ENCODE results near the gene ATP8B3. TPM values are rescaled to one million over a fixed set of nuclear protein-coding genes. Genes with fewer than 3 reads are reported as not detected.

The ATP8B3 gene
- total RNA-seq, 1 donor from 2014 or later, result 1.1 TPM

GRCh38 chr19:1829958-1830357 lies 17.9 kb upstream of the ATP8B3 start:
- peaks cover 3% of the 10 kb centered on the region for H3K36me3 Mint-ChIP-seq (ENCODE audit: low read depth)
- no peak overlapping the region for H3K27ac Mint-ChIP-seq (ENCODE audit: unreplicated experiment)
- no peaks in the 10 kb centered on the region for H3K4me1 Mint-ChIP-seq
- no peak for DNase-seq (ENCODE audit: low read depth, low spot score)
- no peak for TF ChIP-seq CTCF (conservative IDR thresholded peaks at IDR 0.05)
- no peak overlapping the region for H3K4me3 Mint-ChIP-seq
- no peaks in the 10 kb centered on the region for H3K27me3 Mint-ChIP-seq (ENCODE audit: low read depth)
- no peaks in the 10 kb centered on the region for H3K9me3 Mint-ChIP-seq

- Mint-ChIP-seq H3K4me3 (no peak overlapping the region), H3K9me3 (no peaks in the 10 kb centered on the region), H3K27me3 (ENCODE audit: low read depth) (no peaks in the 10 kb centered on the region), H3K4me1 (no peaks in the 10 kb centered on the region), H3K36me3 (ENCODE audit: low read depth) (peaks cover 3% of the 10 kb centered on the region), H3K27ac (ENCODE audit: unreplicated experiment) (no peak overlapping the region)
- no peak for TF ChIP-seq CTCF (conservative IDR thresholded peaks at IDR 0.05)
- no peak for DNase-seq (ENCODE audit: low read depth, low spot score)
These were observed 16.5 kb upstream of the ATP8B3 start for GRCh38 chr19:1828279-1829238.

- no peaks in the 10 kb centered on the region for H3K4me1 Mint-ChIP-seq
- peaks cover 3% of the 10 kb centered on the region for H3K36me3 Mint-ChIP-seq (ENCODE audit: low read depth)
- H3K4me3 Mint-ChIP-seq, result no peak overlapping the region
- H3K27me3 Mint-ChIP-seq (ENCODE audit: low read depth), result no peaks in the 10 kb centered on the region
- H3K9me3 Mint-ChIP-seq, result no peaks in the 10 kb centered on the region
- no peak overlapping the region for H3K27ac Mint-ChIP-seq (ENCODE audit: unreplicated experiment)
- no peak for DNase-seq (ENCODE audit: low read depth, low spot score)
- TF ChIP-seq CTCF (conservative IDR thresholded peaks at IDR 0.05), result no peak
These were observed 15.6 kb upstream of the ATP8B3 start for GRCh38 chr19:1827566-1828278.

- H3K9me3 Mint-ChIP-seq, result no peaks in the 10 kb centered on the region
- H3K4me1 Mint-ChIP-seq, result no peaks in the 10 kb centered on the region
- no peak for TF ChIP-seq CTCF (conservative IDR thresholded peaks at IDR 0.05)
- no peak overlapping the region for H3K4me3 Mint-ChIP-seq
- H3K27me3 Mint-ChIP-seq (ENCODE audit: low read depth), result no peaks in the 10 kb centered on the region
- no peak overlapping the region for H3K27ac Mint-ChIP-seq (ENCODE audit: unreplicated experiment)
- peaks cover 3% of the 10 kb centered on the region for H3K36me3 Mint-ChIP-seq (ENCODE audit: low read depth)
- no peak for DNase-seq (ENCODE audit: low read depth, low spot score)
These were observed 14.8 kb upstream of the ATP8B3 start for GRCh38 chr19:1826557-1827521.
